ENCODE results near the gene C17orf113. TPM values are rescaled to one million over a fixed set of nuclear protein-coding genes. Genes with fewer than 3 reads are reported as not detected.

The C17orf113 gene
- total and polyA plus RNA-seq, 12 donors: 0.14 to 1.1 (median 0.60) TPM

DNA sequence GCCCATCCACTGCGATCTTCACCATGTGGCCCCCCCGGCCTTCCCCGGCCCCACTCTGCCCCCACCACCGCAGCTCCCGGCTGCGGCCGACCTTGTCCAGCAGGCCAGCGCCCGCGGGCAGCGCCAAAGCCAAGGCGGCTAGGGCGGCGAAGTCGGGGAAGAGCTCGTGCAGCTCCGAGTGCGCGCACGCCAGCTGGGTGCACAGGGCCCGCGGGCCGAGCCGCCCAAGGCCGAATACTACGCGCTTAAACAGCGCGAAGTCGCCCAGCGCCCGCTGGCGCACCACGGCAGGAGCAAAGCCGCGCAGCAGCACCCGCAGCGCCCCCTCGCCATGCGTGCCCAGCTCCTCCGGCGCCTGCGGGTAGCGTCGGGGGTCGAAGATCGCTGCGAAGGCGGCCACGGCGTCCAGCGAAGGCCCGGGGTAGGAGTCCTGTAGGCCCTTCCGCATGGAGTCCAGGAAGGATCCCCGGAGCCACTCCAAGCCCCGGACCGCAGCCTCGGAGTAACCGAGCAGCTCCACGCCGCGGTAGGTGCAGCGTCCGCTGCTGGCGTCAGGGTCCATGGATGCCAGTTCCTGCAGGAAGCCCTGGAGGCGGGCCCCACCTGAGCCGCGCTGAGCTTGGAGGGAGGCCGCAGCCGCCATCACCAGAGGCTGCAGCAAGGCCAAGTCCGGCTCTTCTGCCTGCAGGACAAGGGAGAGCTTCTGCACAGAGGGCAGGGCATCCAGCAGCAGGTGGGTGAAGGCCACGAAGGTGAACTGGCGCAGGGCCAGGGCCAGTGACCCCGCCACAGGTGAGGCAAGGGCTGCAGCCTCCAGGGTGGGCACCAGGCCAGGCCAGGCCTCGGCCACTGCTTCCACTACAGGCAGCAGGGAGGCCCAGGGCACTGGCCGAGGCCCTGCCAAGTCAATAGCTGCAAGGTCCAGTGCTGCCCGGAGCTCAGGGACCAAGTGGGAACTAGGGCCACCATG lies 10.3 kb downstream of the C17orf113 start:
- DNase-seq: peak in 2 of 7 donors; percentile 18 to 30
- H3K27ac ChIP-seq: no peak overlapping the region
- WGBS, 4 donors: 31 to 63% (median 34%) methylated on average over 20 to 77 of the region's 77 CpGs
- no peaks in the 10 kb centered on the region for H3K27me3 ChIP-seq
- no peaks in the 10 kb centered on the region for H3K4me1 ChIP-seq (replicated peaks in 1 of 2)
- no peak overlapping the region for H3K4me3 ChIP-seq
- H3K36me3 ChIP-seq (replicated peaks in 1 of 2): no peaks in the 10 kb centered on the region
- H3K9me3 ChIP-seq (replicated peaks in 1 of 3): no peaks in the 10 kb centered on the region
- intact Hi-C loops (cut with DNase I): no loop called here
- no peak for TF ChIP-seq POLR2A (IDR thresholded peaks at IDR 0.05)
- TF ChIP-seq, protein P1, sequence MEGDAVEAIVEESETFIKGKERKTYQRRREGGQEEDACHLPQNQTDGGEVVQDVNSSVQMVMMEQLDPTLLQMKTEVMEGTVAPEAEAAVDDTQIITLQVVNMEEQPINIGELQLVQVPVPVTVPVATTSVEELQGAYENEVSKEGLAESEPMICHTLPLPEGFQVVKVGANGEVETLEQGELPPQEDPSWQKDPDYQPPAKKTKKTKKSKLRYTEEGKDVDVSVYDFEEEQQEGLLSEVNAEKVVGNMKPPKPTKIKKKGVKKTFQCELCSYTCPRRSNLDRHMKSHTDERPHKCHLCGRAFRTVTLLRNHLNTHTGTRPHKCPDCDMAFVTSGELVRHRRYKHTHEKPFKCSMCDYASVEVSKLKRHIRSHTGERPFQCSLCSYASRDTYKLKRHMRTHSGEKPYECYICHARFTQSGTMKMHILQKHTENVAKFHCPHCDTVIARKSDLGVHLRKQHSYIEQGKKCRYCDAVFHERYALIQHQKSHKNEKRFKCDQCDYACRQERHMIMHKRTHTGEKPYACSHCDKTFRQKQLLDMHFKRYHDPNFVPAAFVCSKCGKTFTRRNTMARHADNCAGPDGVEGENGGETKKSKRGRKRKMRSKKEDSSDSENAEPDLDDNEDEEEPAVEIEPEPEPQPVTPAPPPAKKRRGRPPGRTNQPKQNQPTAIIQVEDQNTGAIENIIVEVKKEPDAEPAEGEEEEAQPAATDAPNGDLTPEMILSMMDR (IDR thresholded peaks at IDR 0.05): no peak

DNA sequence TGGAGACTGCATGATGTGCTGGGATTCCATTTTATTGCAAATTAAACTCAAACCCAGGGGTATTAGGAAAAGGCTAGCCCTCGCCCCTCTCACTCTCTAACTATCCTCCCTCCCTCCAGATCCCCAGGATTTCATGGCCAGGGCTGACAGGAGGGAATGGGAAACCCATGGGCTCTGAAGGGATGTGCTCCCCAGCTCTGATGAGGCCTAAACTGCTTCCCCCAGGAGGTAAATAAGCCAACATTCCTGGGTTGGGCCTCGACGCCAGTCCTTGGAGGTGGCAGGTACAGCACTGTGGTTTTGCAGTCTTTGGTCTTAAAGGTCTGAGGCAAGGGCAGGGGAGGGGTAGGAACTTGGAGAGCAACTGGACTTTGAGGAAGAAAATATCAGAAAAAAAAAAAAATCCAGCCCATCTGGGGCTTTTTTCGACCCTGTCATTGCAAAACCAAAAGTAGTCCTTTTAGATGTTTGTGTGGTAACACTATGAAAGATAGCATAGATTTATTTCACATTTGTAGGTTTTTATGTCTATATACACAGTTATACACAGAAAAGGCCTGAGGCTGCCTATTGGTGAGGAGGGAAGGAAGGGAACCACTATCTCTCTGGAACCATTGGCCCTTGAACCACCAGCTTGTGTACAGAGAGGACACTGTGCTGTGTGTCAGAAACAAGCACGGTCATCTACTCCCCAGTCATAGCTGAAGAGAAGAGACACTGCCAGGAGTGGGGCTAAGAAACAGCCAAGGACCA lies 12.0 kb downstream of the C17orf113 start:
- no peak for TF ChIP-seq POLR2A (IDR thresholded peaks at IDR 0.05)
- TF ChIP-seq, protein P1 (IDR thresholded peaks at IDR 0.05): no peak
- Histone ChIP-seq H3K27me3 (no peaks in the 10 kb centered on the region), H3K9me3 (replicated peaks in 1 of 3) (no peaks in the 10 kb centered on the region), H3K36me3 (replicated peaks in 1 of 2) (no peaks in the 10 kb centered on the region), H3K4me1 (replicated peaks in 1 of 2) (no peaks in the 10 kb centered on the region), H3K4me3 (no peak overlapping the region), H3K27ac (no peak overlapping the region)
- intact Hi-C loops (cut with DNase I): no loop called here
- WGBS, 4 donors: 85 to 88% (median 86%) methylated on average over 3 to 5 of the region's 5 CpGs
- no peak for DNase-seq

DNA sequence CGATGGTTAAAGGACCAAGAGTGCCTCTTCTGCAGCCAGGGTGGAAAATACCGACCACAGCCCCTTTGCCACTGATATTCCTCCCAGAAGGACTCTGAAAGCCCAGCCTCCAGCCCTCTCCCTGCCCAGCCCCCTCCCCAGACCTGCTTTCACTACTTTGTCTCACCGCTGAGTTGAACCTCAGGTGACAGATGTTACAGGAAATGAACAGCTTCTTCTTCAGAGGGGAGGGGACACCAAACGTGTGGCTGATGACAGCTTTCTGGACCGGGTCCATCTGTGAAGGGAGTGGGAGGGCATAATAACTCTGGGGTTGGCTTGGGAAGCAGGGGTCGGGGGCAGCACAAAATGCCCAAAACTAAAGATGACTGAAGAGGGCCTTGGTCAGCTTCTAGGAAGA lies 16.3 kb downstream of the C17orf113 start:
- no peak for DNase-seq
- H3K4me1 ChIP-seq (replicated peaks in 1 of 2): no peaks in the 10 kb centered on the region
- no peaks in the 10 kb centered on the region for H3K27me3 ChIP-seq
- no peak for TF ChIP-seq POLR2A (IDR thresholded peaks at IDR 0.05)
- TF ChIP-seq, protein P1 (IDR thresholded peaks at IDR 0.05): no peak
- H3K36me3 ChIP-seq (replicated peaks in 1 of 2): no peaks in the 10 kb centered on the region
- 42 to 61% (median 54%) methylated on average over 5 to 6 of the region's 6 CpGs for WGBS, 4 donors
- intact Hi-C loops (cut with DNase I): no loop called here
- H3K4me3 ChIP-seq: no peak overlapping the region
- no peaks in the 10 kb centered on the region for H3K9me3 ChIP-seq (replicated peaks in 1 of 3)
- H3K27ac ChIP-seq: no peak overlapping the region

DNA sequence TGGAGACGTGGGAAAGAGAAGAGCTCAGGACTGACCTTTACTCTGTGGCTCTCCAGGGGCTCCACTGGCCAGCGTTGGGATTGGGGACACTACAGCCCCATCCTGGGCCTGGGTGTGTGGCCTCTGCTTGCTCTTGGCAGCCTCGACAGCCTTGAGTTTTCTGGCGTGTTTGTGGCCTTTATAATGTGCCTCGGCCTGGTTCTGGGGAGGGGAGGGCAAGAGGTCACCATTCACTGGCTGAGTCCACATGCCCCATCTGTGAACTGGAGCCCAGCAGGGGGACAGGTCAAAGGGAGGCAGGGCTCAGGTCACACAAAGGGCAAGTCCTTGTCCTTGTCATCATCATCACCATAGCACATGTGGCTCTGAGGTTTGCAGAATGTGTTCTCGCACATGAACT lies 18.8 kb downstream of the C17orf113 start:
- Histone ChIP-seq H3K4me3 (no peak overlapping the region), H3K36me3 (replicated peaks in 1 of 2) (no peaks in the 10 kb centered on the region), H3K9me3 (replicated peaks in 1 of 3) (no peaks in the 10 kb centered on the region), H3K27me3 (no peaks in the 10 kb centered on the region), H3K27ac (no peak overlapping the region), H3K4me1 (replicated peaks in 1 of 2) (no peaks in the 10 kb centered on the region)
- TF ChIP-seq, protein P1 (IDR thresholded peaks at IDR 0.05): no peak
- TF ChIP-seq POLR2A (IDR thresholded peaks at IDR 0.05): no peak
- DNase-seq: no peak
- intact Hi-C loops (cut with DNase I): no loop called here
- 38 to 74% (median 52%) methylated on average over 4 to 6 of the region's 6 CpGs for WGBS, 4 donors
